ENCODE measurements around the gene FUT8. TPM values are rescaled to one million over a fixed set of nuclear protein-coding genes. Genes with fewer than 3 reads are reported as not detected.

The FUT8 gene
- total RNA-seq, 2 experiments from 2014 or later = 70.9 to 79.2 TPM

DNA sequence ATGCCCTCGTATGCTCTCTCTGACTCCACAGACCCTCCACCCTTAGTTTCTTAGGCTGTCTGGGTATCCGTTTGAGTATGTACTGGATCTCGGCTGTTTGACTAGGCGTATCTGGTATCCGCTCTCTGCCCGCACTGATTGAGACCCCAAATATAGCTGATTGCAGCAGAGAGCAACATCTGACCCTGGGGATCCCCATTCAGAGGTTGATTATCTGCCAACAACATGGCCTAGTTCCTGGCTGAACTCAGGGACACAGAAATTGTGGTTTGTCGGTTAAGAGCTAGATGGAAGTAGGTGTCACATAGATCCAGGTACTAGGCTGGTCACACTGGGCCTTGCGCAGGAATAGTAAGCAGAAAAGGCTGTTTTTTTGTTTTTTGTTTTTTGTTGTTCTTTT is 359.9 kb downstream of the FUT8 start:
- CTCF ChIA-PET = interaction anchor here (1.3 kb wide), 1 partner anchor 17 kb away, joined by 3 read pairs; no protein-coding TSS in a partner anchor
- H3K27ac Mint-ChIP-seq = no peak overlapping the region

DNA sequence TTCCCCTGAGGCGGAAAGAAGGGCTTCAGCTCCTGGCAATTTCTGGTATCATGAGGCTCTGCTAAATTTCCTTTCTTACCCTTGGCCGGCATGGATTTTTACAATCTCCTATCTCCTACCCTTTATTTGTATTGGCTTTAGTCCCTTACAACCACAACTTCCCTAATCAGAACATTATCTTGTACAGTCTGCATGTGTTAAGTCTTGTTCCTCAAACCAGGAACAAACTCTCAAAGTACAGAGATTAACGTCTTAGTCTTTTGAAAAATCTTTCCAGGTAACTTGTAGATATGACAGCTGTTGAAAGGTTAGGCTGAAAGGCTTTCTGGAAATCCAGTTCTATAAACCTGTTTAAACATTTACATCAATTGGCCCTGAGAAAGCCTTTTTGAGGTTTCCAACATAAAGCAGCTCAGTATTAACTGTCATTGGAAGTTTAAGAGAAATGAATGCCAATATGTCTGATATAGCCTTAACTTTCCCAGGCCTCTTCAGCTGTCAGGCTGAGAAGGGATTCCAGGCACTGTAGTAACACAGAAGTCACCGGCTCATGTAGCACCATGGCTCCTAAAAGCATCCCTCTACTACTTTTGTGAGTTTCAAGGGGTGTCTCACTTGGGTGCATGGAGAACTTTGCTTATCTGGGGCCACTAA is 360.5 kb downstream of the FUT8 start:
- Mint-ChIP-seq H3K36me3 (ENCODE audit: low read depth) (no peaks in the 10 kb centered on the region), H3K4me3 (no peak overlapping the region), H3K4me1 (no peaks in the 10 kb centered on the region), H3K27ac (no peak overlapping the region), H3K9me3 (peaks cover 5% of the 10 kb centered on the region), H3K27me3 (peaks cover 7% of the 10 kb centered on the region)
- CTCF ChIA-PET = no interaction called here
- no peak for DNase-seq
- POLR2A ChIA-PET = no interaction called here

More for the DNA sequence above, 359.9 kb downstream of the FUT8 start:
- DNase-seq = no peak
- no peaks in the 10 kb centered on the region for H3K4me1 Mint-ChIP-seq
- H3K9me3 Mint-ChIP-seq = peaks cover 5% of the 10 kb centered on the region
- no peak overlapping the region for H3K4me3 Mint-ChIP-seq
- peaks cover 7% of the 10 kb centered on the region for H3K27me3 Mint-ChIP-seq
- POLR2A ChIA-PET = no interaction called here
- H3K36me3 Mint-ChIP-seq (ENCODE audit: low read depth) = no peaks in the 10 kb centered on the region

DNA sequence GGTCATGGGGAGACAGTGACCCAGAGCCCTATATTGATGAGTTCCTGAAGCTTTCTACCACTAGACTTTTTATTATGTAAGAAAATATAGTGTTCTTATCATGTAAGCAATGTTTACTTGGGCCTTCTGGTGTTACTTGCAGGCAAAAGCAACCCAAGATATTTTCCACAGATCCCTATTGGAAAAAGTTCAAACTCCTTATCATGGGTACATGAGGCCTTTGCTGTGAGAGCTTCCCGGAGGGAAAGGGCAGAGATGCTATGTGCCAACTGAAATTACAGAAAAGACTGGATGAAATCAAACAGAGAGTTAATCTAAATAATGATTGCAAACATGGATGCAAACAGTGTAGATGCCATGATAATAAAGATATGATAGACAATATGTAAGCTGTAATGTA is 361.5 kb downstream of the FUT8 start:
- ChIA-PET POLR2A (no interaction called here), CTCF (interaction anchor here (0.8 kb wide), 1 partner anchor 66 kb away, joined by 3 read pairs; no protein-coding TSS in a partner anchor)
- Mint-ChIP-seq H3K36me3 (ENCODE audit: low read depth) (no peaks in the 10 kb centered on the region), H3K27me3 (peaks cover 7% of the 10 kb centered on the region), H3K27ac (no peak overlapping the region), H3K4me3 (no peak overlapping the region), H3K9me3 (no peaks in the 10 kb centered on the region), H3K4me1 (no peaks in the 10 kb centered on the region)
- no peak for DNase-seq

DNA sequence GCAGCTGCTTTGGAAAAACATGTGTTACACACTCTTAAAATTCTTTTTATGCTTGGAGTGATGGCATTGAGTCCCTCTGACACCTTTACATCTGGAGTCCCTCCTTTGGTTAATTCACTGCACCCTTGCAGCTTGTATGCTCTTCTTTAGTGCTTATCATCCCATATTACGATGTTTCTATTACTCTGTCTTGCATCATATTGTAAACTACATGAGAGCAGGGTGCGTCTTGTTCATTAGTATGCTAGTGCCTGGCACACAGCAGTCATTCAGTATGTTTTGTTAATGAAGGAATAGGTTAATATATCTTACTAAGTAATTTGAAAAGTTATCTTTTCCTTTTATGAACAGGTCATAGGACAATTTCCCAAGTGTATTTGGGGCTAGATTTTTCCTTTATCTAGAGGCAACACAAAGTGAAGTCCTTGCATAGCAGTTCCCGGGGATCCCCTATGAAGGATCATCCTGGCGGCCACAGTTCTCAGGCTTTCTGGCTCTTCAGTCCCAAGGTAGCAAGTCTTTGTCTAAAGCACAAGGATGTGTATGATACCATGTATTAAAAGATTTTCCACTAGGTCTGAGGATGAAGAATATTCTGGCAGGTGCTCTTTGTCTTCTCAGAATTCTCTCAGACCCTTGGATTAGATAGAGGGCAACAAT is 363.8 kb downstream of the FUT8 start:
- Mint-ChIP-seq H3K27ac (no peak overlapping the region), H3K27me3 (peaks cover 12% of the 10 kb centered on the region), H3K36me3 (ENCODE audit: low read depth) (no peaks in the 10 kb centered on the region), H3K9me3 (no peaks in the 10 kb centered on the region), H3K4me3 (no peak overlapping the region), H3K4me1 (no peaks in the 10 kb centered on the region)
- CTCF ChIA-PET = no interaction called here
- POLR2A ChIA-PET = no interaction called here
- DNase-seq = no peak

DNA sequence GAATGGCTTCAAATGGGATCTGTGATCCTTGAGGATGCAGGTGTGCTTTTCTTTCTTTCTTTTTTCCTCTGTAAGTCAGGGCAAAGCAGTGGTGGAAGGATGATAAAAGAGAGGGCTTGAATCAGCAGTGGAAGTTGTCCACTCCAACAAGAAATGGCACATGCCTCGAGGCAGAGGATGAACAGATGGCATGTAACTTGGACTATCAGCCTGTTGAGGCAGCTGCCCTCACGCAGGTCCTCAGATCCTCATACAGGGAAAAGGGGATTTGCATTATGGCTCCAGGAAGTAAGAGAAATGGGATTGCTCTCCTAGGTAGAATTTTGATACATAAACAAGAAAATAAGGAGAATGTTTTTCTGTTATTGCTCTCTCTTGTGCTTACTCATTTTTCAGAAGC is 368.0 kb downstream of the FUT8 start:
- no peak overlapping the region for H3K4me3 Mint-ChIP-seq

DNA sequence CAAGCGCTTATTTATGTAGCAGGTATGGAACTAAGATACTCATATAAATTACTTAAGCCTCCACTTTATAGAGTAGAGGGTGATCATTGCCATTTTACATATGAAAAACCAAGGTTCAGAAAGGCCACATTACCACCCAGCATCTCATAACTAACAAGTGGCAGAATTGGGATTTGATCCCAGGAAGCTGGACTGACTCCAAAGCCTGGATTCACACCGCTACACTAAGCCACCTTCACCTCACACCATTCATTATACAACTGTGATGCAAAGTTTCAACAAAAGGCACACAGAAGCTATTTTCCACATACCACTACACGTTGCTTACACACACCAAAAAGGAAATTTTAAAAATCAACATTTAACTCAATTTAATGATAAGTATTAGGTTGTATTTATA is 370.6 kb downstream of the FUT8 start:
- no peak overlapping the region for H3K4me3 Mint-ChIP-seq
- POLR2A ChIA-PET = no interaction called here
- no peak for DNase-seq
- no peaks in the 10 kb centered on the region for H3K9me3 Mint-ChIP-seq
- H3K27me3 Mint-ChIP-seq = peaks cover 21% of the 10 kb centered on the region
- no peaks in the 10 kb centered on the region for H3K36me3 Mint-ChIP-seq (ENCODE audit: low read depth)
- no peak overlapping the region for H3K27ac Mint-ChIP-seq
- H3K4me1 Mint-ChIP-seq = no peaks in the 10 kb centered on the region
- CTCF ChIA-PET = no interaction called here

More for the DNA sequence above, 368.0 kb downstream of the FUT8 start:
- Mint-ChIP-seq H3K27ac (no peak overlapping the region), H3K4me1 (no peaks in the 10 kb centered on the region), H3K36me3 (ENCODE audit: low read depth) (no peaks in the 10 kb centered on the region), H3K27me3 (peaks cover 18% of the 10 kb centered on the region), H3K9me3 (no peaks in the 10 kb centered on the region)
- CTCF ChIA-PET = interaction anchor here (0.8 kb wide), 1 partner anchor 28 kb away, joined by 3 read pairs; no protein-coding TSS in a partner anchor
- no peak for DNase-seq
- POLR2A ChIA-PET = no interaction called here

DNA sequence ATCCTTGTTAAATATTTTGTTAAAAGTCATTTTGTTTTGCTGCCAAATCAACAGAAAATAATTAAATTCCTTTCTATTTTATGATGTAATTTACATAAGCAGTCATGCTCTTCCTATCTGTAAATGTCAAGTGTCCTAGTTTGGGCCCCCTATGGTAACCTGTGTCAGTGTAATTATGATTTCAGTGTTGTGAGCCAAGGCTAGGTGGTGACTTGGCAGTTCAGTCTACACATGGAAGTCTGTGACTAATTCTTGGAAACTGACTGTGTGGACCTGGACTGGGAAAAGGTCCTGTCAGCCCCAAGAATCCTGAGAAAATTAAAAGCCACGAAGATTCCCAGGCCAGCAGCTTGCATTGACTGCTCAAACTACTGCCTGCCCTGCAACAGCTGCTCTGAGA is 371.0 kb downstream of the FUT8 start:
- Mint-ChIP-seq H3K27me3 (peaks cover 21% of the 10 kb centered on the region), H3K36me3 (ENCODE audit: low read depth) (no peaks in the 10 kb centered on the region), H3K9me3 (no peaks in the 10 kb centered on the region), H3K27ac (no peak overlapping the region), H3K4me1 (no peaks in the 10 kb centered on the region), H3K4me3 (no peak overlapping the region)
- CTCF ChIA-PET = no interaction called here
- DNase-seq = no peak
- POLR2A ChIA-PET = no interaction called here

DNA sequence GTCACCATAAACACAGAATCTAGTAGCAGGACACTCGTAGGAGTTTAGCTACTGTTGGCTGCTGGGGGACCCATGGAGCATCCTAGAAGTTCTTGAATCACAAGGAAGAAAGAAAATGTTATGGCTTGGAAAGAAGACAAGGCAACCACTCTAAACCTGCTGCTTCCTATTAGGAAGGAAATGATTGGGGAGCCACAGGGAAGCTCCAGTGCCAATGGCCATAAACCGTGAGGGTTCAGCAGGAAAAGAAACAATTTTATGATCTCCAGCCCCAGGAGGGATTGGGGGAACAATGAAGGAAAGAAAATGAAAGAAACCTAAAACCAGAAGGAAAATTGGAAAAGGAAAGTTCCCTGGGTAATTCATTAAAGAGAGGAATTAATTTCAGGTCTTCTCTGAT is 372.0 kb downstream of the FUT8 start:
- no peaks in the 10 kb centered on the region for H3K36me3 Mint-ChIP-seq (ENCODE audit: low read depth)
- no peaks in the 10 kb centered on the region for H3K4me1 Mint-ChIP-seq
- no peaks in the 10 kb centered on the region for H3K9me3 Mint-ChIP-seq
- H3K4me3 Mint-ChIP-seq = no peak overlapping the region
- DNase-seq = no peak
- H3K27me3 Mint-ChIP-seq = peaks cover 21% of the 10 kb centered on the region
- ChIA-PET POLR2A (no interaction called here), CTCF (no interaction called here)
- H3K27ac Mint-ChIP-seq = no peak overlapping the region

DNA sequence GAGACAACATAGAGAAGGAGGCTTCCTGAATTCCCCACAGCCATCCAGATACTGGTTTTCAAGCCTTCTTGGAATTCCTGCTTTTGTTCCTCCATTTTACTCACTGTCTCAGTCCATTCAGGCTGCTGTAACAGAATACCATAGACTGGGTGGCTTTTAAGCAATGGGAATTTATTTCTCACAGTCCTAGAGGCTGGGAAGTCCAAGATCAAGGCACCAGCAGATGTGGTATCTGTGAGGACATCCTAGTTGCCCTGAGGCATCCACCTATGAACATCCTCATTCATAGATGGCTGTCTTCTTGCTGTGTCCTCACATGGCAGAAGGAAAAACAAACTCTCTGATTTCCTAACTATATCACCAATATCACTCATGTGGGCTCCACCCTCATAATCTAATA is 374.9 kb downstream of the FUT8 start:
- Mint-ChIP-seq H3K27me3 (peaks cover 14% of the 10 kb centered on the region), H3K9me3 (no peaks in the 10 kb centered on the region), H3K27ac (no peak overlapping the region), H3K4me1 (no peaks in the 10 kb centered on the region), H3K36me3 (ENCODE audit: low read depth) (no peaks in the 10 kb centered on the region), H3K4me3 (no peak overlapping the region)
- DNase-seq = no peak
- ChIA-PET POLR2A (no interaction called here), CTCF (interaction anchor here (1.2 kb wide), 1 partner anchor 623 kb away, joined by 3 read pairs; no protein-coding TSS in a partner anchor)

DNA sequence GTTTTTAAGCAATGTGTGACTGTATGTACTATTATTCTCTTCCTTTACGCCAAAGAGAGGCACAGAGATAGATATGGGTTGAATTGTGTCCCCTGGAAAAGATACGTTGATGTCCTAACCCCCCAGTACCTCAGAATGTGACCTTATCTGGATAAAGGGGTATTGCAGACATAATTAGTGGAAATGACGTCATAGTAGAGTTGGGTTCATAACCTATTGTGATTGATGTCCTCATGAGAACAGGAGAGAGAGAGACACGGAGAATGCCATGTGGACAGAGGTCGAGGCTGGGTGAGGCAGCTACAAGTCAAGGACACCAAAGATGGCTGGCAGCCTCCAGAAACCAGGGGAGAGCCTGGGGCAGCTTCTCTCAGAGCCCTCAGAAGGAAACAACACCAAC is 376.3 kb downstream of the FUT8 start:
- no peak overlapping the region for H3K27ac Mint-ChIP-seq
- no peaks in the 10 kb centered on the region for H3K36me3 Mint-ChIP-seq (ENCODE audit: low read depth)
- no peak for DNase-seq
- H3K4me1 Mint-ChIP-seq = no peaks in the 10 kb centered on the region
- no peak overlapping the region for H3K4me3 Mint-ChIP-seq
- CTCF ChIA-PET = no interaction called here
- POLR2A ChIA-PET = no interaction called here
- H3K27me3 Mint-ChIP-seq = peaks cover 9% of the 10 kb centered on the region
- H3K9me3 Mint-ChIP-seq = no peaks in the 10 kb centered on the region

DNA sequence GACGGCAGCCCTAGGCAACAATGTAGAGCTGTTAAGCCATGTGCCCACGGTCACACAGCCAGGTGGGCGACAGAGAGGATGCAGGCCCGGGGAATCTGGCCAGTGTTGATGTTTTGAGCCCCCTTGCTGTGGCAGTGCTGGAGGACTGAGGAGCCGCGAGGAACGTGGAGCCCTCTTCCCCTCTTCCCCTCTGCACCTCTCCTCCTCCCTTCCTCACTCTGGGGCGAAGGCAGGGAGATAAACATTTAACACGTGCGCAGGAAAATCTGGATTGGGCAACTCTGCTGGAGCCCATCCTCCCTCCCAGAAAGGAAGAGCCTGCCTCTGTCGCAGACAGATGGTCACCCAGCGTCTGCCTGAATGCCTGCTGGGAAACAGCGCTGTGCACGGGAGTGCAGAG is 376.8 kb downstream of the FUT8 start:
- CTCF ChIA-PET = no interaction called here
- Mint-ChIP-seq H3K4me3 (no peak overlapping the region), H3K27ac (no peak overlapping the region), H3K36me3 (ENCODE audit: low read depth) (no peaks in the 10 kb centered on the region), H3K4me1 (no peaks in the 10 kb centered on the region), H3K27me3 (peaks cover 9% of the 10 kb centered on the region), H3K9me3 (no peaks in the 10 kb centered on the region)
- POLR2A ChIA-PET = no interaction called here
- DNase-seq = no peak

DNA sequence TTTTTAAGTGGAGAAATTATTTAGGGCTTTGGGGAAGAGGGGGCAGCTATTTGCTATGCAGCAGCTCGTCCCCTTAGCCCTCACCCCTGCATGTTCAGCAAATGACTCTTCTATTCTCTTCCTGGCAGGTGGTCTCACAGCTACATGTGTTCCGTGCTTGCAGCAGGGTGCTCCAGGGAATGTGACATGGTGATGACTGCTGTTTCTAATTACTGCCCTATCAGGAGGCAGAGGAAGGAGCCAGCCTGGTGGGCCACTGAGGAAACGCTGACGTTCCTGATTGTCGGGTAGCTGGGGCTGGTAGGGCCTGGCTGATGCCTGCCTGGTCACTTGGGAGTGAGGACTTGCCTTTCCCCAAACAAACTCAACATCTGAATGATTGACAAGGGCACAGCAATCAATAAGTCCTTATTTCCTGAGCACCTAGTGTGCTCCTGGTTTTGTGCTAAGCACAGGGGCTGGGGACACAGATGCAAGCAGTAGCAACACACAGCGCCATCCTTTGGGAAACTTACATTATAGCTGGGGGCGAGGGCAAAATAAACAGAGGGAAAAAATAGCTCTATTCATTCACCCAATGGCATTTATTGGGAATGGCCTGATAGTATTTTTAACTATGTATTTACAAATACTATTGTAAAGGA is 377.8 kb downstream of the FUT8 start:
- peaks cover 7% of the 10 kb centered on the region for H3K27me3 Mint-ChIP-seq
- H3K27ac Mint-ChIP-seq = no peak overlapping the region
- DNase-seq = no peak
- H3K4me3 Mint-ChIP-seq = no peak overlapping the region
- H3K9me3 Mint-ChIP-seq = no peaks in the 10 kb centered on the region
- POLR2A ChIA-PET = no interaction called here
- CTCF ChIA-PET = interaction anchor here (0.8 to 1.5 kb wide), 2 partner anchors 13 to 34 kb away, joined by 3 to 4 read pairs; no protein-coding TSS in a partner anchor
- H3K4me1 Mint-ChIP-seq = no peaks in the 10 kb centered on the region
- H3K36me3 Mint-ChIP-seq (ENCODE audit: low read depth) = no peaks in the 10 kb centered on the region

DNA sequence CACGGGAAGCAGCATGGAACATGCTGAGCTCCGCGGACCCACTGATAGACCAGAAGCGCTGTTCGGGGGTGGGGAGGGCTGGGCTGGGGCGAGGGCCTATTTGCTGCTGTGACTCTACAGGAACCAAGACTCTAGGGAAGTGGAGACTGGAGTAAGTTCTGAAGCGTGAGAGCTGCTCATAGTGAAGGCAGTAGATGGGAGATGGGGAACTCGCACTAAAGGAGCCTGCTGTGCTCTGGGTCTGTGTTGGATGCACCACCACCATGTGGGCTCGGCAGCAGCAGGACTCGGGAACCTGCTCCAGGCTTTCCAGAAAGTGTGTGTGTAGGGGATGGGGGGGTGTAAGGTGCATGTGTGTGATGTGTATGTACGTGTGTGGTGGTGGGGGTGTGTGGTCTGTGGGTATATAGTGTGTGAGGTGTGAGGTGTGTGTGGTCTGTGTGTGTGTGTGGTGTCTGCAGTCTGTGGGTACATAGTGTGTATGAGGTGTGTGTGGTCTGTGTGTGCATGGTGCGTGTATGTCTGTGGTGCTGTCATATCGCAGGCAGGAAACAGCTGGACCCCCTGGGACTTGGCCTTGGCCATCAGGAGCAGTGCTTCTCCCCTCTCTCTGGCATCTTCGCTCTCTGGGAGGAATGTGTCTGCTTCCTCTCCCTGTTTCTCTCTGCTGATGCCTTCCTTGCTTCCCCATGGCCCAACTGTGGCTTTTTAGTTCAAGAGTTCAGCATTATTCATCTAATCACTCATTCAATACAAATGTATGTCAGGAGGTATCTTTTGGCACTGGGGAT is 378.9 kb downstream of the FUT8 start:
- no peak for DNase-seq

More for the DNA sequence above, 378.9 kb downstream of the FUT8 start:
- Mint-ChIP-seq H3K27ac (no peak overlapping the region), H3K9me3 (no peaks in the 10 kb centered on the region), H3K4me1 (no peaks in the 10 kb centered on the region), H3K36me3 (ENCODE audit: low read depth) (no peaks in the 10 kb centered on the region), H3K27me3 (peaks cover 8% of the 10 kb centered on the region), H3K4me3 (no peak overlapping the region)
- ChIA-PET POLR2A (no interaction called here), CTCF (interaction anchor here (0.8 to 1.5 kb wide), 3 partner anchors 11 to 33 kb away, joined by 3 to 4 read pairs (median 3); no protein-coding TSS in a partner anchor)

Data from activated CD4-positive, alpha-beta T cell treated with anti-CD3 and anti-CD28 coated beads, Interleukin-2, amount 10 ng/mL, durations not matched to agents 7 days and 5 days (primary cell).